HEK293 (cell line): ENCODE results near the gene TRIM23.

Experiments used
- EGR2 ChIP-seq: fragments of 450-650 bp; formaldehyde crosslinking; IDR thresholded peaks from 2 replicates; pipeline ENCODE4 v1.5.1; 2016; ENCODE audit warnings: low read depth, missing biosample characterization, missing genetic modification characterization
- ELK4 ChIP-seq: IDR thresholded peaks from 2 replicates; pipeline ENCODE4 v1.6.1; 2011; ENCODE audit warnings: mild to moderate bottlenecking, low read depth, low read length, borderline replicate concordance
- GLIS1 ChIP-seq: fragments of 450-650 bp; formaldehyde crosslinking; IDR thresholded peaks from 2 replicates; pipeline ENCODE4 v1.5.1; 2016; ENCODE audit warnings: missing biosample characterization, missing genetic modification characterization
- IKZF3 ChIP-seq: fragments of 450-650 bp; IDR thresholded peaks from 2 replicates; pipeline ENCODE4 v1.5.0; 2018; ENCODE audit warnings: missing biosample characterization, mild to moderate bottlenecking, missing genetic modification characterization, moderate library complexity
- INSM2 ChIP-seq: fragments of 450-650 bp; formaldehyde crosslinking; IDR thresholded peaks from 2 replicates; pipeline ENCODE4 v1.5.1; 2016; ENCODE audit warnings: missing biosample characterization, missing genetic modification characterization
- KLF17 ChIP-seq: fragments of 450-650 bp; formaldehyde crosslinking; IDR thresholded peaks from 2 replicates; pipeline ENCODE4 v1.5.1; 2016; ENCODE audit warnings: missing biosample characterization, missing genetic modification characterization
- SP7 ChIP-seq: fragments of 450-650 bp; formaldehyde crosslinking; IDR thresholded peaks from 2 replicates; pipeline ENCODE4 v1.5.1; 2016; ENCODE audit warnings: missing biosample characterization, missing genetic modification characterization
- ZBTB1 ChIP-seq: fragments of 450-650 bp; formaldehyde crosslinking; IDR thresholded peaks from 2 replicates; pipeline ENCODE4 v1.5.1; 2016; ENCODE audit warnings: missing biosample characterization, missing genetic modification characterization
- ZEB2 ChIP-seq: fragments of 450-650 bp; formaldehyde crosslinking; IDR thresholded peaks from 2 replicates; pipeline ENCODE4 v1.5.1; 2016; ENCODE audit warnings: missing biosample characterization, missing genetic modification characterization
- ZNF10 ChIP-seq: fragments of 450-650 bp; formaldehyde crosslinking; IDR thresholded peaks from 2 replicates; pipeline ENCODE4 v1.5.1; 2017; ENCODE audit warnings: missing biosample characterization, missing genetic modification characterization
- ZNF132 ChIP-seq: fragments of 450-650 bp; formaldehyde crosslinking; IDR thresholded peaks from 2 replicates; pipeline ENCODE4 v1.5.1; 2017; ENCODE audit warnings: missing biosample characterization, missing genetic modification characterization, borderline replicate concordance
- ZNF214 ChIP-seq: fragments of 450-650 bp; formaldehyde crosslinking; IDR thresholded peaks from 2 replicates; pipeline ENCODE4 v1.5.1; 2017; ENCODE audit warnings: missing biosample characterization, mild to moderate bottlenecking, missing genetic modification characterization, borderline replicate concordance
- ZNF23 ChIP-seq: fragments of 450-650 bp; formaldehyde crosslinking; IDR thresholded peaks from 2 replicates; pipeline ENCODE4 v1.5.1; 2016; ENCODE audit warnings: missing biosample characterization, missing genetic modification characterization, borderline replicate concordance
- ZNF354C ChIP-seq: fragments of 450-650 bp; formaldehyde crosslinking; IDR thresholded peaks from 2 replicates; pipeline ENCODE4 v1.5.1; 2016; ENCODE audit warnings: missing biosample characterization, missing genetic modification characterization, low read depth, borderline replicate concordance
- ZNF394 ChIP-seq: fragments of 450-650 bp; formaldehyde crosslinking; IDR thresholded peaks from 2 replicates; pipeline ENCODE4 v1.5.1; 2016; ENCODE audit warnings: missing biosample characterization, missing genetic modification characterization, mild to moderate bottlenecking, moderate library complexity, borderline replicate concordance
- ZNF621 ChIP-seq: fragments of 450-650 bp; formaldehyde crosslinking; IDR thresholded peaks from 2 replicates; pipeline ENCODE4 v1.5.1; 2017; ENCODE audit warnings: missing biosample characterization, missing genetic modification characterization
- ZNF654 ChIP-seq: fragments of 450-650 bp; formaldehyde crosslinking; IDR thresholded peaks from 2 replicates; pipeline ENCODE4 v1.5.1; 2016; ENCODE audit warnings: low read depth, missing biosample characterization, missing genetic modification characterization
- ZNF76 ChIP-seq: fragments of 450-650 bp; formaldehyde crosslinking; IDR thresholded peaks from 2 replicates; pipeline ENCODE4; 2016; ENCODE audit warnings: low read depth, missing biosample characterization, missing genetic modification characterization, borderline replicate concordance
- TF ChIP-seq, protein P1 (sequence below): fragments of 450-650 bp; formaldehyde crosslinking; IDR thresholded peaks from 2 replicates; pipeline ENCODE4 v1.5.1; 2016; ENCODE audit warnings: missing biosample characterization, missing genetic modification characterization, borderline replicate concordance
- TF ChIP-seq, protein P2 (sequence below): fragments of 450-650 bp; formaldehyde crosslinking; IDR thresholded peaks from 2 replicates; pipeline ENCODE4 v1.5.0; 2017; ENCODE audit warnings: missing biosample characterization, missing genetic modification characterization, borderline replicate concordance
- TF ChIP-seq, protein P3 (sequence below): fragments of 450-650 bp; formaldehyde crosslinking; IDR thresholded peaks from 2 replicates; pipeline ENCODE4 v1.5.1; 2016; ENCODE audit warnings: missing biosample characterization, missing genetic modification characterization

Gene TRIM23

GRCh38 chr5:65624571-65625555 is 730 bp upstream of the TRIM23 start, which contains the start of the genes SHLD3 and TRAPPC13 (continued):
- TF ChIP-seq ZNF654 (tag by site-specific recombination) (0 out of 2 replicates have a peak, but pooled peaks have one; percentile 11), GLIS1 (tag by site-specific recombination) (no peak), ZNF10 (tag by site-specific recombination) (no peak), ZNF621 (tag by site-specific recombination) (no peak), ZEB2 (tag by site-specific recombination) (no peak; the same call in 1 of the 2 replicates), SP7 (tag by site-specific recombination) (no peak), ZNF394 (tag by site-specific recombination) (peak; percentile 40; the same call in 1 of the 2 replicates), ZNF23 (no peak), ELK4 (no peak), EGR2 (no peak), ZNF354C (no peak), ZNF214 (tag by site-specific recombination) (no peak), INSM2 (no peak), ZNF76 (tag by site-specific recombination) (peak; percentile 87), ZBTB1 (tag by site-specific recombination) (no peak), KLF17 (tag by site-specific recombination) (no peak), ZNF132 (tag by site-specific recombination) (no peak), IKZF3 (tag by site-specific recombination) (0 out of 2 replicates have a peak, but pooled peaks have one; percentile 7)
- TF ChIP-seq, protein P1, sequence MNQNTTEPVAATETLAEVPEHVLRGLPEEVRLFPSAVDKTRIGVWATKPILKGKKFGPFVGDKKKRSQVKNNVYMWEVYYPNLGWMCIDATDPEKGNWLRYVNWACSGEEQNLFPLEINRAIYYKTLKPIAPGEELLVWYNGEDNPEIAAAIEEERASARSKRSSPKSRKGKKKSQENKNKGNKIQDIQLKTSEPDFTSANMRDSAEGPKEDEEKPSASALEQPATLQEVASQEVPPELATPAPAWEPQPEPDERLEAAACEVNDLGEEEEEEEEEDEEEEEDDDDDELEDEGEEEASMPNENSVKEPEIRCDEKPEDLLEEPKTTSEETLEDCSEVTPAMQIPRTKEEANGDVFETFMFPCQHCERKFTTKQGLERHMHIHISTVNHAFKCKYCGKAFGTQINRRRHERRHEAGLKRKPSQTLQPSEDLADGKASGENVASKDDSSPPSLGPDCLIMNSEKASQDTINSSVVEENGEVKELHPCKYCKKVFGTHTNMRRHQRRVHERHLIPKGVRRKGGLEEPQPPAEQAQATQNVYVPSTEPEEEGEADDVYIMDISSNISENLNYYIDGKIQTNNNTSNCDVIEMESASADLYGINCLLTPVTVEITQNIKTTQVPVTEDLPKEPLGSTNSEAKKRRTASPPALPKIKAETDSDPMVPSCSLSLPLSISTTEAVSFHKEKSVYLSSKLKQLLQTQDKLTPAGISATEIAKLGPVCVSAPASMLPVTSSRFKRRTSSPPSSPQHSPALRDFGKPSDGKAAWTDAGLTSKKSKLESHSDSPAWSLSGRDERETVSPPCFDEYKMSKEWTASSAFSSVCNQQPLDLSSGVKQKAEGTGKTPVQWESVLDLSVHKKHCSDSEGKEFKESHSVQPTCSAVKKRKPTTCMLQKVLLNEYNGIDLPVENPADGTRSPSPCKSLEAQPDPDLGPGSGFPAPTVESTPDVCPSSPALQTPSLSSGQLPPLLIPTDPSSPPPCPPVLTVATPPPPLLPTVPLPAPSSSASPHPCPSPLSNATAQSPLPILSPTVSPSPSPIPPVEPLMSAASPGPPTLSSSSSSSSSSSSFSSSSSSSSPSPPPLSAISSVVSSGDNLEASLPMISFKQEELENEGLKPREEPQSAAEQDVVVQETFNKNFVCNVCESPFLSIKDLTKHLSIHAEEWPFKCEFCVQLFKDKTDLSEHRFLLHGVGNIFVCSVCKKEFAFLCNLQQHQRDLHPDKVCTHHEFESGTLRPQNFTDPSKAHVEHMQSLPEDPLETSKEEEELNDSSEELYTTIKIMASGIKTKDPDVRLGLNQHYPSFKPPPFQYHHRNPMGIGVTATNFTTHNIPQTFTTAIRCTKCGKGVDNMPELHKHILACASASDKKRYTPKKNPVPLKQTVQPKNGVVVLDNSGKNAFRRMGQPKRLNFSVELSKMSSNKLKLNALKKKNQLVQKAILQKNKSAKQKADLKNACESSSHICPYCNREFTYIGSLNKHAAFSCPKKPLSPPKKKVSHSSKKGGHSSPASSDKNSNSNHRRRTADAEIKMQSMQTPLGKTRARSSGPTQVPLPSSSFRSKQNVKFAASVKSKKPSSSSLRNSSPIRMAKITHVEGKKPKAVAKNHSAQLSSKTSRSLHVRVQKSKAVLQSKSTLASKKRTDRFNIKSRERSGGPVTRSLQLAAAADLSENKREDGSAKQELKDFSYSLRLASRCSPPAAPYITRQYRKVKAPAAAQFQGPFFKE (tag by site-specific recombination): no peak
- TF ChIP-seq, protein P2, sequence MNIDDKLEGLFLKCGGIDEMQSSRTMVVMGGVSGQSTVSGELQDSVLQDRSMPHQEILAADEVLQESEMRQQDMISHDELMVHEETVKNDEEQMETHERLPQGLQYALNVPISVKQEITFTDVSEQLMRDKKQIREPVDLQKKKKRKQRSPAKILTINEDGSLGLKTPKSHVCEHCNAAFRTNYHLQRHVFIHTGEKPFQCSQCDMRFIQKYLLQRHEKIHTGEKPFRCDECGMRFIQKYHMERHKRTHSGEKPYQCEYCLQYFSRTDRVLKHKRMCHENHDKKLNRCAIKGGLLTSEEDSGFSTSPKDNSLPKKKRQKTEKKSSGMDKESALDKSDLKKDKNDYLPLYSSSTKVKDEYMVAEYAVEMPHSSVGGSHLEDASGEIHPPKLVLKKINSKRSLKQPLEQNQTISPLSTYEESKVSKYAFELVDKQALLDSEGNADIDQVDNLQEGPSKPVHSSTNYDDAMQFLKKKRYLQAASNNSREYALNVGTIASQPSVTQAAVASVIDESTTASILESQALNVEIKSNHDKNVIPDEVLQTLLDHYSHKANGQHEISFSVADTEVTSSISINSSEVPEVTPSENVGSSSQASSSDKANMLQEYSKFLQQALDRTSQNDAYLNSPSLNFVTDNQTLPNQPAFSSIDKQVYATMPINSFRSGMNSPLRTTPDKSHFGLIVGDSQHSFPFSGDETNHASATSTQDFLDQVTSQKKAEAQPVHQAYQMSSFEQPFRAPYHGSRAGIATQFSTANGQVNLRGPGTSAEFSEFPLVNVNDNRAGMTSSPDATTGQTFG: no peak
- TF ChIP-seq, protein P3, sequence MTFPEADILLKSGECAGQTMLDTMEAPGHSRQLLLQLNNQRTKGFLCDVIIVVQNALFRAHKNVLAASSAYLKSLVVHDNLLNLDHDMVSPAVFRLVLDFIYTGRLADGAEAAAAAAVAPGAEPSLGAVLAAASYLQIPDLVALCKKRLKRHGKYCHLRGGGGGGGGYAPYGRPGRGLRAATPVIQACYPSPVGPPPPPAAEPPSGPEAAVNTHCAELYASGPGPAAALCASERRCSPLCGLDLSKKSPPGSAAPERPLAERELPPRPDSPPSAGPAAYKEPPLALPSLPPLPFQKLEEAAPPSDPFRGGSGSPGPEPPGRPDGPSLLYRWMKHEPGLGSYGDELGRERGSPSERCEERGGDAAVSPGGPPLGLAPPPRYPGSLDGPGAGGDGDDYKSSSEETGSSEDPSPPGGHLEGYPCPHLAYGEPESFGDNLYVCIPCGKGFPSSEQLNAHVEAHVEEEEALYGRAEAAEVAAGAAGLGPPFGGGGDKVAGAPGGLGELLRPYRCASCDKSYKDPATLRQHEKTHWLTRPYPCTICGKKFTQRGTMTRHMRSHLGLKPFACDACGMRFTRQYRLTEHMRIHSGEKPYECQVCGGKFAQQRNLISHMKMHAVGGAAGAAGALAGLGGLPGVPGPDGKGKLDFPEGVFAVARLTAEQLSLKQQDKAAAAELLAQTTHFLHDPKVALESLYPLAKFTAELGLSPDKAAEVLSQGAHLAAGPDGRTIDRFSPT (tag by site-specific recombination): no peak; the same call in 1 of the 2 replicates
